SH-SY5Y (cell line): ENCODE measurements around the gene HPCAL1.
A peak's percentile ranks its signal among the peaks of the same experiment; 100 is the strongest.

Experiments
- GATA2 ChIP-seq: IDR thresholded peaks from 2 replicates; pipeline ENCODE4 v1.6.1; 2011; ENCODE audit warnings: mild to moderate bottlenecking, low read depth, low read length
- GATA3 ChIP-seq: IDR thresholded peaks from 2 replicates; pipeline ENCODE4 v1.6.1; 2011; ENCODE audit warnings: low read depth, mild to moderate bottlenecking, low read length, moderate library complexity

- TF ChIP-seq GATA3: no peak
- TF ChIP-seq GATA2: peak; percentile 21; the same call in 1 of the 2 replicates
Observed at GRCh38 chr2:10286216-10287037, 16.3 kb upstream of the HPCAL1 start.
